GM21825 (cell line): ENCODE data around the gene MRPL44.

Experiments used
- ATAC-seq: cut with Tn5 transposase; IDR thresholded peaks from one replicate; pipeline ENCODE4 v1.9.1; 2021; ENCODE audit warnings: mild to moderate bottlenecking, moderate library complexity; ENCODE audit not compliant: unreplicated experiment

MRPL44 gene

GRCh38 chr2:223969856-223970255 lies 12.6 kb downstream of the MRPL44 start:
- no peak for ATAC-seq

- ATAC-seq = no peak
Measured at GRCh38 chr2:223970343-223971128, 13.3 kb downstream of the MRPL44 start.

GRCh38 chr2:223971731-223972130 lies 14.5 kb downstream of the MRPL44 start:
- no peak for ATAC-seq

GRCh38 chr2:223972656-223973102 lies 15.4 kb downstream of the MRPL44 start:
- ATAC-seq = no peak

- no peak for ATAC-seq
Measured at GRCh38 chr2:223973606-223974005, 16.3 kb downstream of the MRPL44 start.

- ATAC-seq = no peak
Measured at GRCh38 chr2:223976635-223977226, 19.5 kb downstream of the MRPL44 start.

- no peak for ATAC-seq
Measured at GRCh38 chr2:223978451-223978850, 21.2 kb downstream of the MRPL44 start.

GRCh38 chr2:223979730-223980396 lies 22.6 kb downstream of the MRPL44 start:
- ATAC-seq = no peak

GRCh38 chr2:223980397-223980735 lies 23.1 kb downstream of the MRPL44 start:
- no peak for ATAC-seq

GRCh38 chr2:223980803-223981202 lies 23.5 kb downstream of the MRPL44 start:
- no peak for ATAC-seq

- no peak for ATAC-seq
Measured at GRCh38 chr2:223981241-223981640, 24.0 kb downstream of the MRPL44 start.

- no peak for ATAC-seq
Measured at GRCh38 chr2:223989206-223989855, 32.1 kb downstream of the MRPL44 start.

GRCh38 chr2:223989856-223990232 lies 32.6 kb downstream of the MRPL44 start:
- no peak for ATAC-seq

- no peak for ATAC-seq
Measured at GRCh38 chr2:223991611-223992010, 34.3 kb downstream of the MRPL44 start.

GRCh38 chr2:223993634-223994232 lies 36.5 kb downstream of the MRPL44 start:
- ATAC-seq = peak; percentile 75

- no peak for ATAC-seq
Measured at GRCh38 chr2:223994562-223995162, 37.4 kb downstream of the MRPL44 start.

- no peak for ATAC-seq
Measured at GRCh38 chr2:223995569-223995968, 38.3 kb downstream of the MRPL44 start.

GRCh38 chr2:223996391-223996790 lies 39.1 kb downstream of the MRPL44 start:
- ATAC-seq = no peak

- ATAC-seq = no peak
Measured at GRCh38 chr2:223997938-223998337, 40.7 kb downstream of the MRPL44 start.

GRCh38 chr2:223998948-223999347 lies 41.7 kb downstream of the MRPL44 start:
- no peak for ATAC-seq

- ATAC-seq = no peak
Measured at GRCh38 chr2:223999862-224000261, 42.6 kb downstream of the MRPL44 start.
